GM19455 (cell line): Measurements from ENCODE around the gene SGCD.

Source experiments
- ATAC-seq: cut with Tn5 transposase; IDR thresholded peaks from one replicate; pipeline ENCODE4 v1.9.1; 2021; ENCODE audit not compliant: unreplicated experiment

Gene SGCD

GRCh38 chr5:156755421-156756087 is 428.6 kb downstream of the SGCD start:
- ATAC-seq: no peak

DNA sequence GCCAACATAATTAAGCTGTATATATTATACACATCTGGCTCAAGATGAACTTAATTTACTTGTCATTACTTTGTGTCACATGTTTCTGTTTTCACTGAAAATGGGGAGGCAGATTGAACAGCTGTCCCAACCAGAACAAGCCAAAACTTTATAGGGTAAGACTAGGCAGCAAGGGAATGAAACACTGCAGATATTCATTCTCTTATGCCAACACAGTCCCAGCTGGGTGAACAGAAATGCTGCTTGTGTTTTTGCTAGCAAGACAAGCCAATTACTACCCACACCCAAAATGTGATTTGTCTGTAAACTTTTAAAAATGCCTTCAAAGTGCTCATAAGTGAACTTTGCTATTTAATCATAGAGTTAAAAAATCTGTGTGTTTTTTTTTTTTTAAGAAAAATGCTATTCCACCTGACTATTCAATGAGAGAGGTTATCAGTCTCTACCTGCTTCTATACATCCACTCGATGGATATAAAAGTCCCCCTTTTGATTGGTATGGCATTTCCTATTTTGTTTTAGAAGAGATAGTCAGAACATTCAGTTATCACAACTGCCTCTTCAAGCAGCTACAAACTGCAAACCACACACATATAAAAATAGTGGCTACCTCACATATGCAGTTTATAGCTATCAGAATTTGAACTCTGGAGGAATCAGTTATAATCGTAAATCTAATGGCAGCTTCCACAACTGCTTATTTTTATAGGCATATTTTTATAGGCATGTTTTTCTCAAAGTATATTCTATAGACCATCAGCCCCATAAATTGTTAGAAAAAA is 431.2 kb downstream of the SGCD start:
- ATAC-seq: no peak

DNA sequence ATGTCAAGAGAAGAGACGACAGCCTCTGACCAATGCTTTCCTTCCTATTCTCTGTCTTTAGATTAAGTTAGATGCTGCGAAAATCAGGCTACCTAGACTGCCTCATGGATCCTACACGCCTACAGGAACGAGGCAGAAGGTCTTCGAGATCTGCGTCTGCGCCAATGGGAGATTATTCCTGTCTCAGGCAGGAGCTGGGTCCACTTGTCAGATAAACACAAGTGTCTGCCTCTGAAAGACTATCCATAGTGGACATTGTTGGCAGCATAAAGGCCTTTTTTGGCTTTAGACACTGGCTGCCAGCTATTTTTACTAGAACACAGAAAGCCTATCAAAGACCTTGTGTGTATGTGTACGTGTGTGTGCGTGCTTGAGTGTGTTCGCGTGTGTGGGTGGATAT is 432.2 kb downstream of the SGCD start:
- ATAC-seq: no peak

DNA sequence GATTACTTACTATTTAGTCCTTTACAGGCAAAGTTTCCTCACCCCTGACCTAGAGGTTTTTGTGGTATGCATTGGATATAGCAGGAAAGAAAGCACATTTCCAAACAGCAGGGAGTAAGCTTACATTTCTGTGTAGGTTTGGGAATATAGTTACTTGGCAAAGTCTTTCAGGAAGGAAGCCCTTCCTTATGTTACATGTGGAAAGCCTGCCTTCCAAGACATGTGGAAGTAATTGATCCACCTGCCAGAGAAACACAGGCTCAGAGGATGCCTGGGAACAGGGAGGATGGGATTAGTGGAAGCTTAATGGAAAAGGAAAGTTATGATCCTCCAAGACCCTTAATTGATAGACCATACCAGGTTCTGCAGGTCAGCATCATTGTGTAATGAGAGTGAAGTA is 435.8 kb downstream of the SGCD start:
- no peak for ATAC-seq

DNA sequence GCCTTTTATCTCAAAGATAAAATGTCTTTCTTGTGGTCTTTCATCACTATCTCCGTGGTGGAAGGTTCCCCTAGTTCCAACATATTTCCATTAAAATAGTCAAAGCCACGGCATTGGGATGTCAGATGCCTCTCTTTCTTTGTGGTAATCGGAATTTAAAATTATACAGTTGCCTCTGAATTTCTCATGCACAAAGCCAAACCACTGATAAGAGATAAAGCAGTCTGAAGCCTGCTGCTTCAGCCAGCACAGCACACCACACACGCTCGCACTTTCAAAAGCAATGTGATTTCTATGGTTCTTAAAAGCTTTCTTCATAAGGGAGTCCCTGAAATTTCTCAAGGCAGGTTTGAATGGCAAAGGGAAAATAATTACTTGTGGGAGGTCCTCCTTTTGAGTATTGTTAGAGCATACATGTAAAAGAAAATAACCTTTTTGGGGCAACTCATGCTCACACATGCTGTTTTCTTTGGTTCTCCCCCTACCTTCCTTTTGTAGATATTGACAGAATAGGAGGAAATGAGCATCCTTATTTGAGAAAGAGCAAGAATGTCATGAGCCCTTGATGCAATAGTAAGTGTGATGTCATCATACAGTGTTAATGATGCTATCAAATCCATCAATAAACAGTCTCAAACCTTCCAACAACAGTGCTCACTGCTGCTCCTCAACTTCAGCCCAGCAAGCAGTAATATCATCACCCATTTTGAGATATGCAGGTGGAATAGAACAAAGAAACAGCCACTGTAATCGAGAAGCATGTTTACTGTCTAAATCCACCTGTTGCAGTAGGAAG is 437.4 kb downstream of the SGCD start:
- ATAC-seq: no peak

DNA sequence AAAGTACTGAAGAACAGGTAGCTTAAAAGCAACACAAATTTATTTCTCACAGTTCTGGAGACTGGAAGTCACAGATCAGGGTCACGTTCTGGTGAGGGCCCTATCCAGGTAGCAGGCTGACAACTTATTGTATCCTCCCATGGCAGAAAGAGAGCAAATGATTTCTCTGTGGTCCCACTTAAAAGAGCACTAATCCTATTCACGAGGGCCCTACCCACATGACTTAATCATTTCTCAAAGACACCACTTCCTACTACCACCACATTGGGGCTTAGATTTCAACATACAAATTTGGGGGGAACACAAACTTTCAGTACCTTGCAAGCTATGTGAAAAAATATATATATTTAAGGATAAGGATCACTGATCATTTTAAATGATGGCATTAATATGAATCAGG is 447.3 kb downstream of the SGCD start:
- ATAC-seq: no peak

GRCh38 chr5:156778139-156778706 is 451.3 kb downstream of the SGCD start:
- no peak for ATAC-seq

DNA sequence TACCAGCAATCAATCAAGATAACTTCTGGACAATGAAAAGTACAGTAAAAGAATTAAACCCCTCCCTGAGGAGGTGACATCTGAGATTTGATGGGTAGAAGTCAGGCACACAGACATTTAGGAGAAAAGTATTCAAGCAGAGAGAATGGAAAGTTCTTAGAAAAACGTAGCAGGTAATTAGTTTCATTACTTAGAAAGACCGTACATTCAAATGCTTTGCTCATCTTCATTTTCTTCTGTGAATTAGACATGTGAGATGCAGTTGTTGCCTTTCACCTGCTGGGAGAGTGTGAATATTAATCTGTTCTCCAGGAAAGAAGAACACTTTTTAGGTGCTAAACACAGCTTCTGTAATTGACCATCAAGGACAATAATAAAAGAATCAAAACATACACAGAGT is 451.8 kb downstream of the SGCD start:
- no peak for ATAC-seq

DNA sequence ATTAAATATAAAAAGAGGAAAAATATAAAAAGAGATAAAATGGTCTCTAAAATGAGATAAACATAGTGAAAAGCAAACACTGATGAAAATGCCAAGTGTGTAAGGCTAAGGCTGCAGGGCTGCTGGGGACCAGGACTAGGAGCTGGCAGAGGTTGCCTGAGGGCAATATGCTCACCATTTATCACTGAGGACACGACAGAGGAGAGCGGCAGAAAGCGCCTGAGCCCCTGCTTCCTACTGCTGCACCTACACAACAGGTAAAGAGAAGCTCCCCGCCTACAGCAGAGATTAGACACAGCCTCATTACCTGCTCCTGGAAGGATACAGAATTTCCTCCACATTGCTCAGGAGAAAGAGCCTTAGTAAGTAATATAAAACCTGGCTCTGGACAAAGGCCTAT is 452.5 kb downstream of the SGCD start:
- no peak for ATAC-seq

- no peak for ATAC-seq
These were observed 456.1 kb downstream of the SGCD start for GRCh38 chr5:156783092-156783491.

- no peak for ATAC-seq
These were observed 467.7 kb downstream of the SGCD start for GRCh38 chr5:156794687-156795086.

- no peak for ATAC-seq
These were observed 471.2 kb downstream of the SGCD start for GRCh38 chr5:156798201-156798600.

GRCh38 chr5:156799171-156799570 is 472.2 kb downstream of the SGCD start:
- no peak for ATAC-seq

DNA sequence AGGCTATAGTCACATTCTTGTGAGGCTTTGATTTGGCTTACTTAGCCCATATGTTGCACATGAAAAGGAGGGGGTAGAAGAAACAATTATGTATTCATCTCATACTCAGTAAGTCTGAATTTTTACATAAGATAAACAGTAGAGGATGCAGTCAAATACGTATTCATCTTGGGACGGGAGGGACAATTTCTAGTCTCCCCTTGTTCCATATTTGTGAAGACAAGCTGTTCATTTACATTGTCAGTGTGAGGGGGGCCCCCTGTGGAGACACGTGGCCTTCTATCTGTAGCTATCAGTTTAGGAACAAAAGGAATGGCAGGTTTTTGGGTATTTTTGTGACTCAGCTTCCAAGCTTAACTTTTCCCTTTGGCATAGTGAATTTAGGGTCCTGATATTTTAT is 474.0 kb downstream of the SGCD start:
- ATAC-seq: no peak

GRCh38 chr5:156802501-156802900 is 475.5 kb downstream of the SGCD start:
- no peak for ATAC-seq

GRCh38 chr5:156803404-156803803 is 476.4 kb downstream of the SGCD start:
- ATAC-seq: no peak

GRCh38 chr5:156812959-156813358 is 486.0 kb downstream of the SGCD start:
- no peak for ATAC-seq

- ATAC-seq: peak; percentile 71
These were observed 489.1 kb downstream of the SGCD start for GRCh38 chr5:156815988-156816599.
